CD14-positive monocyte (primary cell): ENCODE data around the gene RDH5. TPM values are rescaled to one million over a fixed set of nuclear protein-coding genes. Genes with fewer than 3 reads are reported as not detected.
A peak's percentile ranks its signal among the peaks of the same experiment; 100 is the strongest.

ENCODE experiments used
- DNase-seq, 3 donors: peaks; one replicate each; pipeline ENCODE4 v3.0.0-alpha.2; 2011 to 2022
- H2AFZ ChIP-seq: 2 replicates; pipeline ENCODE4 v1.6.0; 2012; ENCODE audit warnings: mild to moderate bottlenecking, low read depth, low read length, inconsistent platforms; ENCODE audit not compliant: insufficient read depth, poor library complexity, severe bottlenecking
- H3K27ac ChIP-seq, 2 donors: 1 replicate in 1 of 2; 2 replicates in 1 of 2; pipeline ENCODE4 v1.5.1; 2012 to 2013; ENCODE audit warnings: low read length in 2 of 2, control low read depth in 1 of 2, inconsistent platforms in 1 of 2, low read depth in 1 of 2, mild to moderate bottlenecking in 1 of 2
- H3K27me3 ChIP-seq, 2 donors: one replicate each; pipeline versions ENCODE4 v1.6.0 to v1.6.1; 2011 to 2013; ENCODE audit warnings: low read length in 2 of 2; ENCODE audit not compliant: control insufficient read depth in 2 of 2, insufficient read depth in 2 of 2
- H3K36me3 ChIP-seq, 2 donors: replicated peaks in 1 of 2; 1 replicate in 1 of 2; 2 replicates in 1 of 2; pipeline versions ENCODE4 v1.5.1 to v1.6.1; 2012 to 2013; ENCODE audit warnings: low read length in 2 of 2, control low read depth in 1 of 2, inconsistent platforms in 1 of 2, mild to moderate bottlenecking in 1 of 2; ENCODE audit not compliant: insufficient read depth in 2 of 2, control insufficient read depth in 1 of 2
- H3K4me1 ChIP-seq, 2 donors: 1 replicate in 1 of 2; 2 replicates in 1 of 2; pipeline versions ENCODE4 v1.5.1 to v1.6.1; 2012 to 2013; ENCODE audit warnings: low read length in 2 of 2, control low read depth in 1 of 2, inconsistent platforms in 1 of 2, mild to moderate bottlenecking in 1 of 2, moderate library complexity in 1 of 2; ENCODE audit not compliant: insufficient read depth in 2 of 2, control insufficient read depth in 1 of 2
- H3K4me2 ChIP-seq: replicated peaks from 2 replicates; pipeline ENCODE3; 2012; ENCODE audit warnings: low read length, moderate library complexity, mild to moderate bottlenecking; ENCODE audit not compliant: poor library complexity, severe bottlenecking; ENCODE audit errors: extremely low read depth
- H3K4me3 ChIP-seq, 3 experiments: fragments of 200-600 bp in 1 of 3; sonication (generic) in 1 of 3; replicated peaks in 1 of 3; 1 replicate in 2 of 3; 2 replicates in 1 of 3; pipeline ENCODE4 v1.5.1; 2011 to 2013; ENCODE audit warnings: low read length in 3 of 3, mild to moderate bottlenecking in 3 of 3, control low read depth in 2 of 3, low read depth in 2 of 3, inconsistent platforms in 1 of 3, moderate library complexity in 1 of 3
- H3K79me2 ChIP-seq: 2 replicates; pipeline ENCODE4 v1.6.0; 2012; ENCODE audit warnings: mild to moderate bottlenecking, control low read depth, inconsistent platforms, low read length, moderate library complexity; ENCODE audit not compliant: insufficient read depth
- H3K9ac ChIP-seq: 2 replicates; pipeline ENCODE4 v1.6.0; 2017; ENCODE audit warnings: low read length, mild to moderate bottlenecking; ENCODE audit not compliant: insufficient read depth, poor library complexity, severe bottlenecking
- H3K9me3 ChIP-seq, 2 donors: replicated peaks in 1 of 2; 1 replicate in 1 of 2; 2 replicates in 1 of 2; pipeline versions ENCODE4 v1.5.1 to v1.6.1; 2012 to 2013; ENCODE audit warnings: low read length in 2 of 2, control low read depth in 1 of 2; ENCODE audit not compliant: control insufficient read depth in 1 of 2, insufficient read depth in 1 of 2
- H4K20me1 ChIP-seq: 2 replicates; pipeline ENCODE4 v1.6.0; 2012; ENCODE audit warnings: mild to moderate bottlenecking, low read length, control low read depth, moderate library complexity; ENCODE audit not compliant: insufficient read depth
- H3K27ac Mint-ChIP-seq, 7 donors: one replicate each; pipeline ENCODE4 v1.8.0; 2020; ENCODE audit warnings: mild to moderate bottlenecking in 7 of 7, mixed read lengths in 7 of 7, moderate library complexity in 6 of 7, inconsistent platforms in 2 of 7
- H3K27me3 Mint-ChIP-seq, 3 donors: one replicate each; pipeline ENCODE4 v1.8.0; 2021 to 2022; ENCODE audit warnings: low read depth in 3 of 3, mild to moderate bottlenecking in 3 of 3, mixed read lengths in 3 of 3, moderate library complexity in 3 of 3, inconsistent platforms in 1 of 3
- H3K36me3 Mint-ChIP-seq, 2 donors: one replicate each; pipeline ENCODE4 v1.8.0; 2020; ENCODE audit warnings: mixed read lengths in 2 of 2, inconsistent platforms in 1 of 2, mild to moderate bottlenecking in 1 of 2
- H3K4me1 Mint-ChIP-seq: one replicate; pipeline ENCODE4 v1.8.0; 2020; ENCODE audit warnings: mild to moderate bottlenecking, mixed read lengths
- H3K4me3 Mint-ChIP-seq, 2 donors: one replicate each; pipeline ENCODE4 v1.8.0; 2020; ENCODE audit warnings: mild to moderate bottlenecking in 2 of 2, mixed read lengths in 2 of 2, moderate library complexity in 1 of 2
- H3K9me3 Mint-ChIP-seq, 7 donors: one replicate each; pipeline ENCODE4 v1.8.0; 2020 to 2022; ENCODE audit warnings: mixed read lengths in 7 of 7, mild to moderate bottlenecking in 6 of 7, moderate library complexity in 6 of 7, inconsistent platforms in 2 of 7
- WGBS: methylation state at CpG from one replicate; pipeline ENCODE4 v1.1.5; 2013; ENCODE audit warnings: missing lambda C conversion rate; ENCODE audit not compliant: insufficient coverage; 5-methylcytosine and 5-hydroxymethylcytosine counted together
- intact Hi-C, 2 donors: fragments of 100-400 bp; cut with micrococcal nuclease; formaldehyde crosslinking; loops; one replicate each; pipeline versions ENCODE4 v1.15.0 to v1.15.1; 2023
- polyA plus RNA-seq, 3 donors: library from polyadenylated mRNA; depleted of rRNA in 1 of 3; unstranded in 2 of 3; stranded (reverse) in 1 of 3; fragments of 300-500 nt in 2 of 3; fragments of >200 nt in 1 of 3; fragmentation: Illumina TruSeq in 2 of 3; gene quantifications; 1 replicate in 2 of 3; 2 replicates in 1 of 3; pipeline ENCODE4 v1.2.3, GENCODE V29; 2012 to 2021
- TF ChIP-seq, protein P1 (sequence below): fragments of 200-600 bp; IDR thresholded peaks from one replicate; pipeline ENCODE4 v1.8.0; 2022; ENCODE audit warnings: antibody characterized with exemption, mild to moderate bottlenecking

RDH5 gene
- polyA plus RNA-seq, 3 donors, result 1.2 to 10.4 (median 1.2) TPM

GRCh38 chr12:55708695-55709233 is 11.4 kb upstream of the RDH5 start:
- TF ChIP-seq, protein P1, sequence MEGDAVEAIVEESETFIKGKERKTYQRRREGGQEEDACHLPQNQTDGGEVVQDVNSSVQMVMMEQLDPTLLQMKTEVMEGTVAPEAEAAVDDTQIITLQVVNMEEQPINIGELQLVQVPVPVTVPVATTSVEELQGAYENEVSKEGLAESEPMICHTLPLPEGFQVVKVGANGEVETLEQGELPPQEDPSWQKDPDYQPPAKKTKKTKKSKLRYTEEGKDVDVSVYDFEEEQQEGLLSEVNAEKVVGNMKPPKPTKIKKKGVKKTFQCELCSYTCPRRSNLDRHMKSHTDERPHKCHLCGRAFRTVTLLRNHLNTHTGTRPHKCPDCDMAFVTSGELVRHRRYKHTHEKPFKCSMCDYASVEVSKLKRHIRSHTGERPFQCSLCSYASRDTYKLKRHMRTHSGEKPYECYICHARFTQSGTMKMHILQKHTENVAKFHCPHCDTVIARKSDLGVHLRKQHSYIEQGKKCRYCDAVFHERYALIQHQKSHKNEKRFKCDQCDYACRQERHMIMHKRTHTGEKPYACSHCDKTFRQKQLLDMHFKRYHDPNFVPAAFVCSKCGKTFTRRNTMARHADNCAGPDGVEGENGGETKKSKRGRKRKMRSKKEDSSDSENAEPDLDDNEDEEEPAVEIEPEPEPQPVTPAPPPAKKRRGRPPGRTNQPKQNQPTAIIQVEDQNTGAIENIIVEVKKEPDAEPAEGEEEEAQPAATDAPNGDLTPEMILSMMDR, result no peak
- Histone ChIP-seq H3K9me3 (no peaks in the 10 kb centered on the region), H4K20me1 (no peaks in the 10 kb centered on the region), H3K79me2 (no peaks in the 10 kb centered on the region), H3K27ac (no peak overlapping the region), H3K27me3 (peaks cover 18 to 61% of the 10 kb centered on the region in 2 donors), H3K4me3 (peak overlapping the region in 1 of 3 experiments; percentile 68), H3K4me1 (peaks cover 26 to 30% of the 10 kb centered on the region in 2 donors), H2AFZ (no peak overlapping the region), H3K4me2 (peak overlapping the region; percentile 76), H3K9ac (no peak overlapping the region), H3K36me3 (no peaks in the 10 kb centered on the region)
- H3K4me3 Mint-ChIP-seq, result peak overlapping the region; percentile 77 to 86
- peaks cover 36% of the 10 kb centered on the region for H3K4me1 Mint-ChIP-seq
- no CpG with 5 or more reads among the region's 3 CpGs for WGBS
- peaks cover 49 to 77% (median 72%) of the 10 kb centered on the region in 3 donors for H3K27me3 Mint-ChIP-seq
- H3K36me3 Mint-ChIP-seq, result peaks cover 3 to 8% of the 10 kb centered on the region in 2 donors
- intact Hi-C loops, result loop anchor here in 1 of 2 donors (5.0 kb wide), 1 partner anchor 46 kb away; no protein-coding TSS in a partner anchor
- peaks cover 0 to 11% (median 2%) of the 10 kb centered on the region in 7 donors for H3K9me3 Mint-ChIP-seq
- peak in 2 of 3 donors; percentile 54 to 64 for DNase-seq
- H3K27ac Mint-ChIP-seq, result peak overlapping the region in 1 of 7 donors; percentile 43

DNA sequence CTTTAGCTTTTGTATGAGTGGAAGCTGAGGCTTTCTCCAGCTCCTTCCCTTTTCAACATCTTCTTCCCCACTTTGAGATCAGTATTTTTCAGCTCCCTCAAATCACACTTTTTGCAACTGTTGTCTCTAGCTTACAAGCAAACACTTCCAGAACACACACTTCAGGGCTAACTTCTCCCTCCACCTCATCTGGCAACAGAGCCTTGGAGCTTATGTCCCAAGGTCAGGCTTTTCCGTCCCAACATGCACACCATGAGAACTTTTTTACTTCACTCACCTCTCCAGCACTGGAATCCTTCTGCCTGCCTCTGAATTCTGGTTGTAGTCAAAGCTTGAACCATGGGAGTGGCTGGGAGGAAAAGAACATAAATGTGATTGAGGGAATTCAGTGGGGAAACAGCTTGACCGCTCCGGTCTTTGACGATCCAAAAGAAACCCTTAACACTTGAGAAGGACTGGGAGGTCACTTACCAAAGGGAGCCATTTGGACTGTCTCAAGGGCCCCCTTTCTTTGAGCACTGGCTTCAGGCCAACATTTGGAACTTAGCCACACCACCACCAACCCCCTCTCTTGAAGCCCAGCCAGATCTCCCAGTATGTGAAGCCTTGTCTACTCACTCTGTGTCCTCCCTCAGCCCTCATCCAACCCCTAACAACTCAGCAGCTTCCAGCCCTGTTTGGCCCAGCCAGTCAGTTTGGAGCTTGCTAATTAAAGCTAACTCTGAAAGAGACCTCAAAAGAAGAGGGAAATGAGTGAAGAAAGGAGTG is 8.2 kb upstream of the RDH5 start:
- Mint-ChIP-seq H3K27ac (no peak overlapping the region), H3K36me3 (peaks cover 3 to 6% of the 10 kb centered on the region in 2 donors), H3K4me3 (peak overlapping the region in 1 of 2 donors; percentile 67), H3K4me1 (peaks cover 40% of the 10 kb centered on the region), H3K27me3 (peaks cover 39 to 59% (median 50%) of the 10 kb centered on the region in 3 donors), H3K9me3 (peaks cover 0 to 8% (median 0%) of the 10 kb centered on the region in 7 donors)
- H3K36me3 ChIP-seq, result no peaks in the 10 kb centered on the region
- H4K20me1 ChIP-seq, result peaks cover 5% of the 10 kb centered on the region
- no peak overlapping the region for H3K4me3 ChIP-seq
- H3K79me2 ChIP-seq, result peaks cover 2% of the 10 kb centered on the region
- H3K9ac ChIP-seq, result no peak overlapping the region
- no peak overlapping the region for H3K4me2 ChIP-seq
- TF ChIP-seq, protein P1, result no peak
- H3K27me3 ChIP-seq, result peaks cover 14 to 49% of the 10 kb centered on the region in 2 donors
- H3K27ac ChIP-seq, result no peak overlapping the region
- no peak overlapping the region for H2AFZ ChIP-seq
- intact Hi-C loops, result no loop called here
- H3K4me1 ChIP-seq, result peaks cover 36 to 46% of the 10 kb centered on the region in 2 donors
- 100% methylated on average over 1 of the region's 4 CpGs for WGBS
- H3K9me3 ChIP-seq, result no peaks in the 10 kb centered on the region
- DNase-seq, result no peak
